HG02943 (cell line): ENCODE results near the gene HS3ST5.

ENCODE experiments used
- ATAC-seq: cut with Tn5 transposase; IDR thresholded peaks from one replicate; pipeline ENCODE4 v1.9.1; 2021; ENCODE audit warnings: mild to moderate bottlenecking, low read depth, moderate library complexity; ENCODE audit not compliant: unreplicated experiment

HS3ST5 gene

GRCh38 chr6:114342826-114343781, at the start of gene HS3ST5:
Gene HS3ST5, minus strand, starts transcription at chr6:114343023. Its CDS starts 280,178 bp downstream, at chr6:114062845.
- no peak for ATAC-seq

- ATAC-seq = no peak
Measured at GRCh38 chr6:114390176-114390575, 47.4 kb upstream of the HS3ST5 start.

GRCh38 chr6:114389111-114389510, 46.3 kb upstream of the HS3ST5 start:
- ATAC-seq = no peak

- ATAC-seq = no peak
Measured at GRCh38 chr6:114382406-114382805, 39.6 kb upstream of the HS3ST5 start.

GRCh38 chr6:114377881-114378280, 35.1 kb upstream of the HS3ST5 start:
- no peak for ATAC-seq

- ATAC-seq = no peak
Measured at GRCh38 chr6:114376611-114377175, 33.9 kb upstream of the HS3ST5 start.

- ATAC-seq = no peak
Measured at GRCh38 chr6:114375541-114376192, 32.8 kb upstream of the HS3ST5 start.

GRCh38 chr6:114367315-114367961, 24.6 kb upstream of the HS3ST5 start:
- no peak for ATAC-seq

- ATAC-seq = no peak
Measured at GRCh38 chr6:114366899-114367298, 24.1 kb upstream of the HS3ST5 start.

- no peak for ATAC-seq
Measured at GRCh38 chr6:114364301-114364700, 21.5 kb upstream of the HS3ST5 start.

GRCh38 chr6:114362957-114363356, 20.1 kb upstream of the HS3ST5 start:
- no peak for ATAC-seq

- ATAC-seq = no peak
Measured at GRCh38 chr6:114362396-114362795, 19.6 kb upstream of the HS3ST5 start.

GRCh38 chr6:114361036-114361435, 18.2 kb upstream of the HS3ST5 start:
- no peak for ATAC-seq

GRCh38 chr6:114355300-114355699, 12.5 kb upstream of the HS3ST5 start:
- ATAC-seq = no peak

- no peak for ATAC-seq
Measured at GRCh38 chr6:114354482-114354881, 11.7 kb upstream of the HS3ST5 start.

- ATAC-seq = no peak
Measured at GRCh38 chr6:114346451-114346850, 3.6 kb upstream of the HS3ST5 start.

GRCh38 chr6:114344971-114345275, 2.1 kb upstream of the HS3ST5 start:
- ATAC-seq = no peak

GRCh38 chr6:114344246-114344970, 1.6 kb upstream of the HS3ST5 start:
- ATAC-seq = no peak

GRCh38 chr6:114343782-114344144, 940 bp upstream of the HS3ST5 start:
- ATAC-seq = no peak

- no peak for ATAC-seq
Measured at GRCh38 chr6:114342086-114342825, 567 bp downstream of the HS3ST5 start.
